ENCODE results near the gene SEC14L6. TPM values are rescaled to one million over a fixed set of nuclear protein-coding genes. Genes with fewer than 3 reads are reported as not detected.
"Not testable (repeated sequence)": the region's sequence is repeated elsewhere in the genome, so short reads cannot be mapped to it uniquely, and the experiment has no call there.

Gene SEC14L6
- total RNA-seq, 2 donors from 2014 or later = 1.6 to 2.1 TPM

DNA sequence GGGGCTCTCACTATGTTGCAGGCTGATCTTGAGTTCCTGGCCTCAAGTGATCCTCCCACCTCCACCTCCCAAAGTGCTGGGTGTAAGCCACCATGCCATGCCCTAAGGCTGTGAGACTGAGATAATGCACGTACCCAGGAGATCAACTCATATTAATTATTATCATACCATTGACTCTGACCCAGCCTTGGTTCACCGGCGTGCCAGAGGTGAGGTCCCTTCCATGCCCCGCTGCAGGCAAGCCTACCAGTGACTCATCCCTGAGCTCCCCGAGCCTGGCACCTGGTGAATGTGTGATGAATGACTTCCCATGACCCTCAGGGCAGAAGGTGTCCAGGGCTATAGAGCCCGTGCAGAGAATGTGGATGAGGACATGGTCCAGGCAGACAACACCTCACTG lies 15.8 kb upstream of the SEC14L6 start:
- no peaks in the 10 kb centered on the region for H3K36me3 ChIP-seq (ENCODE audit: control insufficient read depth, insufficient read depth, low read length)
- TF ChIP-seq, protein P1, sequence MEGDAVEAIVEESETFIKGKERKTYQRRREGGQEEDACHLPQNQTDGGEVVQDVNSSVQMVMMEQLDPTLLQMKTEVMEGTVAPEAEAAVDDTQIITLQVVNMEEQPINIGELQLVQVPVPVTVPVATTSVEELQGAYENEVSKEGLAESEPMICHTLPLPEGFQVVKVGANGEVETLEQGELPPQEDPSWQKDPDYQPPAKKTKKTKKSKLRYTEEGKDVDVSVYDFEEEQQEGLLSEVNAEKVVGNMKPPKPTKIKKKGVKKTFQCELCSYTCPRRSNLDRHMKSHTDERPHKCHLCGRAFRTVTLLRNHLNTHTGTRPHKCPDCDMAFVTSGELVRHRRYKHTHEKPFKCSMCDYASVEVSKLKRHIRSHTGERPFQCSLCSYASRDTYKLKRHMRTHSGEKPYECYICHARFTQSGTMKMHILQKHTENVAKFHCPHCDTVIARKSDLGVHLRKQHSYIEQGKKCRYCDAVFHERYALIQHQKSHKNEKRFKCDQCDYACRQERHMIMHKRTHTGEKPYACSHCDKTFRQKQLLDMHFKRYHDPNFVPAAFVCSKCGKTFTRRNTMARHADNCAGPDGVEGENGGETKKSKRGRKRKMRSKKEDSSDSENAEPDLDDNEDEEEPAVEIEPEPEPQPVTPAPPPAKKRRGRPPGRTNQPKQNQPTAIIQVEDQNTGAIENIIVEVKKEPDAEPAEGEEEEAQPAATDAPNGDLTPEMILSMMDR (conservative IDR thresholded peaks at IDR 0.05) = no peak
- H3K9me3 ChIP-seq (ENCODE audit: control insufficient read depth, low read length) = no peaks in the 10 kb centered on the region
- 91 to 92% methylated on average over 6 of the region's 6 CpGs for WGBS, 2 experiments (ENCODE audit: insufficient coverage in 1 of 2, insufficient read length in 1 of 2)
- Mint-ChIP-seq H3K36me3 (ENCODE audit: low read depth) (peaks cover 5% of the 10 kb centered on the region), H3K4me3 (no peak overlapping the region), H3K27ac (peak overlapping the region; percentile 39), H3K4me1 (peaks cover 15% of the 10 kb centered on the region), H3K9me3 (no peaks in the 10 kb centered on the region), H3K27me3 (ENCODE audit: insufficient read depth) (no peaks in the 10 kb centered on the region)
- DNase-seq = no peak
- H3K27ac ChIP-seq (ENCODE audit: low read depth, low read length) = no peak overlapping the region
- H3K27me3 ChIP-seq (ENCODE audit: control insufficient read depth, insufficient read depth, low read length, poor library complexity, severe bottlenecking) = no peaks in the 10 kb centered on the region
- no peak overlapping the region for H3K9ac ChIP-seq (ENCODE audit: extremely low read depth, low read length, poor library complexity, severe bottlenecking)
- no peaks in the 10 kb centered on the region for H3K4me1 ChIP-seq (ENCODE audit: control insufficient read depth, insufficient read depth, low read length)
- H3K4me3 ChIP-seq (ENCODE audit: low read length) = no peak overlapping the region

DNA sequence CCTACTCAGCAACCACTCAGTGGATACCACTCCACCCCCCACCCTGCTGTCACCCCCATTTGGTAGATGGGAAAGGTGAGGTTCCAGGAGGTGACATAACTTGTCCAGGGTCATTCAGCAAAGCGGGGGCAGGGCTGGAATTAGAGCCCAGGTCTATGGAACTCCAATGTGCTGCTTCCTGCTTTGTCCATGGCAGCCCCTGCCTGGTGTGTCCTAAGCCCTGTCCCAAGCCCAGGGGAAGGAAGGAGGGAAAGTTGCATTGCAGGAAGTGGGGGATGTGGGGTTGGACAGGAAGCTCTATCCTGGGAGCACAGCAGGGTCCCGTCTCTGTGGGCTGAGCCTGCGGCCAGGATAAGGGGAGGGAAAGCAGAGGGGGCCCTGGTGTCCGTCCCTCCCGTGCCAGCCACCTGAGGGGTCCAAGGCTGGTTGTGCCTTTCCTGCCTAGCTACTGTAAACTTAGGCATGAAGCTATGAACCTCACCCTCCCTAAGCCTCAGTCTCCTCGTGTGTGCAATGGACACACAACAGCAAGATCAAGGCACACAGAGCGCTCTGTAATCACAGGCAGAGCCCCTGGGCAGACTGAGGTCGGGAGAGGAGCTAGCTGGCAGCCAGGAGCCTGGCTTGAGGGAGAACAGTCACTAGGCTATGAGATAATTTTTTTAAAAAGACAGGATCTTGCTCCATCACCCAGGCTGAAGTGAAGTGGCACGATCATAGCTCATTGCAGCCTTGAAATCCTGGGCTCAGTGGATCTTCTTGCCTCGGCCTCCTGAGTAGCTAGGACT lies 15.1 kb upstream of the SEC14L6 start:
- DNase-seq = peak; percentile 82
- H3K27ac Mint-ChIP-seq = peak overlapping the region; percentile 71

DNA sequence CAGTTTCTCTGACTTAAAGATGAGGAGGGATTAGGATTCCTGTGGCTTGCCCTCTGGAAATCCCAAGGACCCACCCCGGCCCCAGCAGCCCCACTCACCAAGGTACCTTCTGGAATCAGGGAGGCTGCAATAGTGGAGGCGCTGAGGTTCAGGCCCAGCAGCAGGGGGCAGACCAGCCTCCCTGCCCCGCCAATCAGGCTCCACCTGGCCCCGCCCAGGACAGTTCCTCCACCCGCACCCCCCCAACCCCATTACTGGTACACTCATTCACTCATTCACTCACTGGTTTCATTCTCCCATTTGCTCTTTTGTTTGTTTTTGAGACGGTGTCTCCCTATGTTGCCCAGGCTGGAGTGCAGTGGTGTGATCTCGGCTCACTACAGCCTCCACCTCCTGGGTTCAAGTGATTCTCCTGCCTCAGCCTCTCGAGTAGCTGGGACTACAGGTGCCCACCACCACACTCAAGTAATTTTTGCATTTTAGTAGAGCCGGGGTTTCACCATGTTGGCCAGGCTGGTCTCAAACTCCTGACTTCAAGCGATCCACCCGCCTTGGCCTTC lies 14.2 kb upstream of the SEC14L6 start:
- H3K9me3 Mint-ChIP-seq; H3K27me3 Mint-ChIP-seq (ENCODE audit: insufficient read depth); H3K4me3 Mint-ChIP-seq; H3K36me3 ChIP-seq (ENCODE audit: control insufficient read depth, insufficient read depth, low read length); H3K4me3 ChIP-seq (ENCODE audit: low read length); H3K36me3 Mint-ChIP-seq (ENCODE audit: low read depth); H3K27me3 ChIP-seq (ENCODE audit: control insufficient read depth, insufficient read depth, low read length, poor library complexity, severe bottlenecking); H3K9ac ChIP-seq (ENCODE audit: extremely low read depth, low read length, poor library complexity, severe bottlenecking); H3K4me1 ChIP-seq (ENCODE audit: control insufficient read depth, insufficient read depth, low read length); H3K9me3 ChIP-seq (ENCODE audit: control insufficient read depth, low read length); H3K27ac Mint-ChIP-seq; H3K27ac ChIP-seq (ENCODE audit: low read depth, low read length): not testable (repeated sequence)
- WGBS, 2 experiments (ENCODE audit: insufficient coverage in 1 of 2, insufficient read length in 1 of 2) = 89 to 92% methylated on average over 7 to 11 of the region's 11 CpGs
- H3K4me1 Mint-ChIP-seq = peaks cover 15% of the 10 kb centered on the region
- TF ChIP-seq, protein P1 (conservative IDR thresholded peaks at IDR 0.05) = peak; percentile 55
- DNase-seq = peak; percentile 69

More for the DNA sequence above, 15.1 kb upstream of the SEC14L6 start:
- no peak overlapping the region for H3K4me3 ChIP-seq (ENCODE audit: low read length)
- Mint-ChIP-seq H3K9me3 (no peaks in the 10 kb centered on the region), H3K4me1 (peaks cover 15% of the 10 kb centered on the region), H3K4me3 (no peak overlapping the region), H3K27me3 (ENCODE audit: insufficient read depth) (no peaks in the 10 kb centered on the region), H3K36me3 (ENCODE audit: low read depth) (peaks cover 5% of the 10 kb centered on the region)
- no peak overlapping the region for H3K27ac ChIP-seq (ENCODE audit: low read depth, low read length)
- H3K9ac ChIP-seq (ENCODE audit: extremely low read depth, low read length, poor library complexity, severe bottlenecking) = no peak overlapping the region
- no peaks in the 10 kb centered on the region for H3K36me3 ChIP-seq (ENCODE audit: control insufficient read depth, insufficient read depth, low read length)
- H3K4me1 ChIP-seq (ENCODE audit: control insufficient read depth, insufficient read depth, low read length) = no peaks in the 10 kb centered on the region
- no peaks in the 10 kb centered on the region for H3K27me3 ChIP-seq (ENCODE audit: control insufficient read depth, insufficient read depth, low read length, poor library complexity, severe bottlenecking)
- TF ChIP-seq, protein P1 (conservative IDR thresholded peaks at IDR 0.05) = no peak
- WGBS, 2 experiments (ENCODE audit: insufficient coverage in 1 of 2, insufficient read length in 1 of 2) = 70 to 79% methylated on average over 6 to 10 of the region's 10 CpGs
- H3K9me3 ChIP-seq (ENCODE audit: control insufficient read depth, low read length) = no peaks in the 10 kb centered on the region
